ENCODE measurements around the gene GPRIN2. TPM values are rescaled to one million over a fixed set of nuclear protein-coding genes. Genes with fewer than 3 reads are reported as not detected.
"Not testable (repeated sequence)": the region's sequence is repeated elsewhere in the genome, so short reads cannot be mapped to it uniquely, and the experiment has no call there.

GPRIN2 gene
- total and polyA plus RNA-seq, 7 experiments from 2014 or later = not detected

DNA sequence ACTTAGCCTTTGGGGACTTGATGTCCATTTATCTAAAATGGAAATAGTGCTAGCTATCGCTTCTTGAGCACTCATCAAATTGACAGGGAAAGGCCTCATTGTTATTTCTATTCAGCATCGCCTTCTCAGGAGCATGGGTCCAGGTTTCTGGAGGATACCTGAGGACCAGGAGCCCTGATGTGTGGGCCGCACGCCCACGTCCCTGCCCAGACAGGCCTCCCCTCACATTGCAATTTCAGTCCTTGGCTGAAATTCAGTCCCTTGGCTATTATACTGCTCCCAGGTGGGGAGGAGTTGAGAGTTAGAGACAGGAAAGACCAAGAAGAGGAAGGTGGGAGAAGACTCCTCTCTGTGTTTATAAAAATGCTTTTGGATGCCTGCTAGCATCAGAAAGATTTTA, 38.9 kb downstream of the GPRIN2 start:
- H3K9me3 Mint-ChIP-seq = no peaks in the 10 kb centered on the region
- POLR2A ChIA-PET = no interaction called here
- Histone ChIP-seq H3K4me3 (ENCODE audit: low read length) (no peak overlapping the region), H3K27me3 (ENCODE audit: control insufficient read depth in 2 of 2, insufficient read depth in 2 of 2, low read length in 2 of 2) (no peaks in the 10 kb centered on the region), H3K36me3 (ENCODE audit: control insufficient read depth in 2 of 3, insufficient read depth in 3 of 3, low read length in 3 of 3) (no peaks in the 10 kb centered on the region), H3K4me1 (ENCODE audit: control insufficient read depth in 2 of 2, insufficient read depth in 2 of 2, low read length in 2 of 2) (no peaks in the 10 kb centered on the region), H3K27ac (ENCODE audit: low read depth, low read length) (no peak overlapping the region), H3K9me3 (ENCODE audit: control insufficient read depth in 2 of 3, low read length in 3 of 3) (no peaks in the 10 kb centered on the region)
- H3K36me3 Mint-ChIP-seq = no peaks in the 10 kb centered on the region
- no peak overlapping the region for H3K27ac Mint-ChIP-seq
- ATAC-seq (no peak), DNase-seq (peak in 1 of 9 donors; percentile 1)
- CTCF ChIA-PET = no interaction called here
- intact Hi-C loops (cut with micrococcal nuclease) = no loop called here
- H3K4me3 Mint-ChIP-seq = no peak overlapping the region
- peaks cover 0 to 4% (median 2%) of the 10 kb centered on the region in 5 donors for H3K27me3 Mint-ChIP-seq
- H3K4me1 Mint-ChIP-seq = no peaks in the 10 kb centered on the region

DNA sequence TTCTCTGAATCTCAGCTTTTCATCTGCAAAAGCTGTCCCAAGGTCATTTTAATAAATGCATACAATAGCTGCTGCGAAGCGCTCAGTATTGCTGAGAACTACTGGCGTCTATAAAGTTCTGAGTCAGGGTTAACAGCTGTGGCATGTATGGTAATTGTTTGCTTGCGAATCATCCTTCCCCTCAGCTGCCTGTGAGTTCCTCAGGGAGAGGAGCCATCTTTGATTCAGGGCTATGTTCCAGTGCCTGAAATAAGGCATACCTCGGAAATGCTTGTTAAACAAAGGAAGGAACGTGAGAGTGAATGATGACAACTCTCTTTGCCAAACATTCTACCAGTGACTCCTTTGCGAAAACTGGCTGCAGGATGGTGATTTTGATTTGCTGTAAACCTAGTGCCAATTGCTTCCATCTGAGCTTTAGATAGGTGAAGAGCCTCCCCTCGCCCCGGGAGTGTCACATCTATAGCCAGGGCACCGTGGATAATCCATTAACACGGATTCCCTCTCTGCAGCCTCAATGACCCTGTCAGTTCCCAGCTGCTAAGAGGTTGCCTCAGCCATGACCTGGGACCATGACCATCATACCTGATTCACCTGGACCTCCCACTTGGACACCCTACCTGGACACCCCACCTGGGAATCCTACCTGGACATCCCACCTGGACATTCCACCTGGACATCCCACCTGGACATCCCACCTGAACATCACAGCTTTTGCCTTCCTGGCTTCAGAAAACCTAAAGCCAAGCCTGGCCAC, 39.6 kb downstream of the GPRIN2 start:
- no peaks in the 10 kb centered on the region for H3K4me1 Mint-ChIP-seq
- H3K27ac Mint-ChIP-seq = no peak overlapping the region
- POLR2A ChIA-PET = no interaction called here
- Histone ChIP-seq H3K27ac (ENCODE audit: low read depth, low read length) (no peak overlapping the region), H3K4me3 (ENCODE audit: low read length) (no peak overlapping the region), H3K36me3 (ENCODE audit: control insufficient read depth in 2 of 3, insufficient read depth in 3 of 3, low read length in 3 of 3) (no peaks in the 10 kb centered on the region), H3K27me3 (ENCODE audit: control insufficient read depth in 2 of 2, insufficient read depth in 2 of 2, low read length in 2 of 2) (no peaks in the 10 kb centered on the region), H3K9me3 (ENCODE audit: control insufficient read depth in 2 of 3, low read length in 3 of 3) (no peaks in the 10 kb centered on the region), H3K4me1 (ENCODE audit: control insufficient read depth in 2 of 2, insufficient read depth in 2 of 2, low read length in 2 of 2) (no peaks in the 10 kb centered on the region)
- no peaks in the 10 kb centered on the region for H3K9me3 Mint-ChIP-seq
- DNase-seq (peak in 1 of 9 donors; percentile 17), ATAC-seq (no peak)
- H3K36me3 Mint-ChIP-seq = no peaks in the 10 kb centered on the region
- H3K4me3 Mint-ChIP-seq = no peak overlapping the region
- H3K27me3 Mint-ChIP-seq = peaks cover 0 to 4% (median 2%) of the 10 kb centered on the region in 5 donors
- CTCF ChIA-PET = no interaction called here
- intact Hi-C loops (cut with micrococcal nuclease) = no loop called here

DNA sequence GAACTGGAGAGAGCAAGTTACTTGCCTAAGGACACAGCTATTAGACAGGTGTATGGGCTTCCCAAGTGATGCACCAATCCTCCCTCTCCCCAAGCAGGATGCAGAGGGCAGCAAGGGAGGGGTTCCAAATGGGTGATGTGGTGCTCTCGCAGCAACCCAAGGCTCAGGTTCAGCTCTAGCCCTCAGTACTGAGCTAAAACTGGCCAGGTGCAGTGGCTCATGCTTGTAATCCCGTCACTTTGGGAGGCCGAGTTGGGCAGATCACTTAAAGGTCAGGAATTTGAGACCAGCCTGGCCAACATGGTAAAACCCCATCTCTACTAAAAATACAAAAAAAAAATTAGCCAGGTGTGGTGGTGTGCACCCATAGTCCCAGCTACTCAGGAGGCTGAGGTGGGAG, 40.7 kb downstream of the GPRIN2 start:
- Histone ChIP-seq H3K27ac (ENCODE audit: low read depth, low read length) (no peak overlapping the region), H3K4me3 (ENCODE audit: low read length) (no peak overlapping the region), H3K4me1 (ENCODE audit: control insufficient read depth in 2 of 2, insufficient read depth in 2 of 2, low read length in 2 of 2) (no peaks in the 10 kb centered on the region), H3K36me3 (ENCODE audit: control insufficient read depth in 2 of 3, insufficient read depth in 3 of 3, low read length in 3 of 3) (no peaks in the 10 kb centered on the region), H3K27me3 (ENCODE audit: control insufficient read depth in 2 of 2, insufficient read depth in 2 of 2, low read length in 2 of 2) (no peaks in the 10 kb centered on the region), H3K9me3 (ENCODE audit: control insufficient read depth in 2 of 3, low read length in 3 of 3) (no peaks in the 10 kb centered on the region)
- no peaks in the 10 kb centered on the region for H3K36me3 Mint-ChIP-seq
- no peak overlapping the region for H3K4me3 Mint-ChIP-seq
- H3K27ac Mint-ChIP-seq = no peak overlapping the region
- H3K27me3 Mint-ChIP-seq = peaks cover 0 to 4% (median 2%) of the 10 kb centered on the region in 5 donors
- no peaks in the 10 kb centered on the region for H3K9me3 Mint-ChIP-seq
- H3K4me1 Mint-ChIP-seq = no peaks in the 10 kb centered on the region
- DNase-seq (peak in 1 of 9 donors; percentile 21), ATAC-seq (no peak)
- intact Hi-C loops (cut with micrococcal nuclease) = no loop called here
- ChIA-PET POLR2A (no interaction called here), CTCF (no interaction called here)

GRCh38 chr10:46515366-46515765, 41.1 kb downstream of the GPRIN2 start:
- Histone ChIP-seq H3K27me3 (ENCODE audit: control insufficient read depth in 2 of 2, insufficient read depth in 2 of 2, low read length in 2 of 2) (no peaks in the 10 kb centered on the region), H3K9me3 (ENCODE audit: control insufficient read depth in 2 of 3, low read length in 3 of 3) (no peaks in the 10 kb centered on the region), H3K36me3 (ENCODE audit: control insufficient read depth in 2 of 3, insufficient read depth in 3 of 3, low read length in 3 of 3) (no peaks in the 10 kb centered on the region), H3K4me1 (ENCODE audit: control insufficient read depth in 2 of 2, insufficient read depth in 2 of 2, low read length in 2 of 2) (no peaks in the 10 kb centered on the region), H3K4me3 (ENCODE audit: low read length) (no peak overlapping the region), H3K27ac (ENCODE audit: low read depth, low read length) (no peak overlapping the region)
- ChIA-PET POLR2A (no interaction called here), CTCF (no interaction called here)
- DNase-seq = no peak
- intact Hi-C loops (cut with micrococcal nuclease) = no loop called here
- ATAC-seq = no peak
- peaks cover 0 to 4% (median 2%) of the 10 kb centered on the region in 5 donors for H3K27me3 Mint-ChIP-seq
- no peak overlapping the region for H3K4me3 Mint-ChIP-seq
- H3K4me1 Mint-ChIP-seq = no peaks in the 10 kb centered on the region
- H3K36me3 Mint-ChIP-seq = no peaks in the 10 kb centered on the region
- H3K27ac Mint-ChIP-seq = no peak overlapping the region
- no peaks in the 10 kb centered on the region for H3K9me3 Mint-ChIP-seq

- ChIA-PET POLR2A (no interaction called here), CTCF (no interaction called here)
- Histone ChIP-seq H3K4me1 (ENCODE audit: control insufficient read depth in 2 of 2, insufficient read depth in 2 of 2, low read length in 2 of 2) (no peaks in the 10 kb centered on the region), H3K4me3 (ENCODE audit: low read length) (no peak overlapping the region), H3K27ac (ENCODE audit: low read depth, low read length) (no peak overlapping the region), H3K9me3 (ENCODE audit: control insufficient read depth in 2 of 3, low read length in 3 of 3) (no peaks in the 10 kb centered on the region), H3K36me3 (ENCODE audit: control insufficient read depth in 2 of 3, insufficient read depth in 3 of 3, low read length in 3 of 3) (no peaks in the 10 kb centered on the region), H3K27me3 (ENCODE audit: control insufficient read depth in 2 of 2, insufficient read depth in 2 of 2, low read length in 2 of 2) (no peaks in the 10 kb centered on the region)
- Mint-ChIP-seq H3K9me3 (no peaks in the 10 kb centered on the region), H3K36me3 (no peaks in the 10 kb centered on the region), H3K4me1 (no peaks in the 10 kb centered on the region), H3K4me3 (no peak overlapping the region), H3K27me3 (peaks cover 0 to 4% (median 2%) of the 10 kb centered on the region in 5 donors), H3K27ac (no peak overlapping the region)
- intact Hi-C loops (cut with micrococcal nuclease) = no loop called here
- no peak for DNase-seq
- ATAC-seq = no peak
These were observed 41.6 kb downstream of the GPRIN2 start for GRCh38 chr10:46514899-46515298.

GRCh38 chr10:46514431-46514861, 42.0 kb downstream of the GPRIN2 start:
- no peaks in the 10 kb centered on the region for H3K36me3 ChIP-seq (ENCODE audit: control insufficient read depth in 2 of 3, insufficient read depth in 3 of 3, low read length in 3 of 3)
- no peak overlapping the region for H3K4me3 ChIP-seq (ENCODE audit: low read length)
- Mint-ChIP-seq H3K27me3 (peaks cover 0 to 4% (median 2%) of the 10 kb centered on the region in 5 donors), H3K9me3 (no peaks in the 10 kb centered on the region), H3K4me3 (no peak overlapping the region), H3K27ac (no peak overlapping the region), H3K4me1 (no peaks in the 10 kb centered on the region), H3K36me3 (no peaks in the 10 kb centered on the region)
- CTCF ChIA-PET = no interaction called here
- ATAC-seq (no peak), DNase-seq (peak in 2 of 9 donors; percentile 7 to 16)
- H3K9me3 ChIP-seq (ENCODE audit: control insufficient read depth in 2 of 3, low read length in 3 of 3) = no peaks in the 10 kb centered on the region
- intact Hi-C loops (cut with micrococcal nuclease) = no loop called here
- no peaks in the 10 kb centered on the region for H3K4me1 ChIP-seq (ENCODE audit: control insufficient read depth in 2 of 2, insufficient read depth in 2 of 2, low read length in 2 of 2)
- POLR2A ChIA-PET = no interaction called here
- no peaks in the 10 kb centered on the region for H3K27me3 ChIP-seq (ENCODE audit: control insufficient read depth in 2 of 2, insufficient read depth in 2 of 2, low read length in 2 of 2)
- no peak overlapping the region for H3K27ac ChIP-seq (ENCODE audit: low read depth, low read length)

DNA sequence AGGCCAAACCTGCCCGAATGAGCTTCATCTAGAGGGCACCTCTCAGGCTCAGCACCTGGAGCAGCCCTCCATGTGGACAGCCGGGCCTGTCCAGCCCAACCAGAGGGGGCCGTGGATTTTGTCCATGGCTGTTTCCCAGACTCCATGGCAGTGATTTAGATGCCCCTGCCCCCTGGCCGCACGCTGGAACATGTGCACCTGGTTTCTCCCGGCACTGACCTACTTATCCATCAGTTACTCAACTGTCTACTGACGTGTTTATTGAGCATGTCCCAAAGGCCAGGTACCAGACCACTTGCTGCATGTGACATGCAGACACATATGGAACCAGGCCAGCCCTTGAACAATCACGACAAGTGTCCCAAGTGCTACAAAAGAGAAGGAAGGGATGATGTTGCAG, 43.1 kb downstream of the GPRIN2 start:
- H3K27ac ChIP-seq (ENCODE audit: low read depth, low read length); H3K27ac Mint-ChIP-seq; H3K27me3 ChIP-seq (ENCODE audit: control insufficient read depth in 2 of 2, insufficient read depth in 2 of 2, low read length in 2 of 2); H3K36me3 Mint-ChIP-seq; POLR2A ChIA-PET; H3K4me3 ChIP-seq (ENCODE audit: low read length); H3K4me1 Mint-ChIP-seq; H3K9me3 Mint-ChIP-seq; ATAC-seq; intact Hi-C loops (cut with micrococcal nuclease); H3K4me3 Mint-ChIP-seq; H3K4me1 ChIP-seq (ENCODE audit: control insufficient read depth in 2 of 2, insufficient read depth in 2 of 2, low read length in 2 of 2); DNase-seq; H3K36me3 ChIP-seq (ENCODE audit: control insufficient read depth in 2 of 3, insufficient read depth in 3 of 3, low read length in 3 of 3); CTCF ChIA-PET; H3K9me3 ChIP-seq (ENCODE audit: control insufficient read depth in 2 of 3, low read length in 3 of 3); H3K27me3 Mint-ChIP-seq: not testable (repeated sequence)

Measured in naive thymus-derived CD4-positive, alpha-beta T cell (primary cell).